Measurements from ENCODE around the gene CALM3. TPM values are rescaled to one million over a fixed set of nuclear protein-coding genes. Genes with fewer than 3 reads are reported as not detected.
A peak's percentile ranks its signal among the peaks of the same experiment; 100 is the strongest.

The CALM3 gene
- total RNA-seq, 1 donor from 2014 or later = 399 TPM

- no peak overlapping the region for H3K4me3 Mint-ChIP-seq (ENCODE audit: low read depth)
- H3K4me1 Mint-ChIP-seq (ENCODE audit: low read depth) = peaks cover 32% of the 10 kb centered on the region
- peak overlapping the region; percentile 8 for H3K27ac Mint-ChIP-seq
- no peak for DNase-seq (ENCODE audit: low spot score, unreplicated experiment)
- TF ChIP-seq CTCF (IDR thresholded peaks at IDR 0.05; ENCODE audit: unreplicated experiment) = no peak
- no peaks in the 10 kb centered on the region for H3K9me3 Mint-ChIP-seq (ENCODE audit: low read depth)
- H3K27me3 Mint-ChIP-seq = no peaks in the 10 kb centered on the region
- peaks cover 16% of the 10 kb centered on the region for H3K36me3 Mint-ChIP-seq (ENCODE audit: insufficient read depth)
Measured at GRCh38 chr19:46606681-46607447, 5.7 kb downstream of the CALM3 start.

- H3K27ac Mint-ChIP-seq = no peak overlapping the region
- H3K4me3 Mint-ChIP-seq (ENCODE audit: low read depth) = no peak overlapping the region
- TF ChIP-seq CTCF (IDR thresholded peaks at IDR 0.05; ENCODE audit: unreplicated experiment) = no peak
- peaks cover 16% of the 10 kb centered on the region for H3K36me3 Mint-ChIP-seq (ENCODE audit: insufficient read depth)
- DNase-seq (ENCODE audit: low spot score, unreplicated experiment) = no peak
- no peaks in the 10 kb centered on the region for H3K27me3 Mint-ChIP-seq
- H3K4me1 Mint-ChIP-seq (ENCODE audit: low read depth) = peaks cover 27% of the 10 kb centered on the region
- no peaks in the 10 kb centered on the region for H3K9me3 Mint-ChIP-seq (ENCODE audit: low read depth)
Measured at GRCh38 chr19:46607448-46607841, 6.3 kb downstream of the CALM3 start.

- no peak for DNase-seq (ENCODE audit: low spot score, unreplicated experiment)
- no peak for TF ChIP-seq CTCF (IDR thresholded peaks at IDR 0.05; ENCODE audit: unreplicated experiment)
- peaks cover 19% of the 10 kb centered on the region for H3K4me1 Mint-ChIP-seq (ENCODE audit: low read depth)
- no peak overlapping the region for H3K4me3 Mint-ChIP-seq (ENCODE audit: low read depth)
- H3K27me3 Mint-ChIP-seq = no peaks in the 10 kb centered on the region
- H3K36me3 Mint-ChIP-seq (ENCODE audit: insufficient read depth) = peaks cover 16% of the 10 kb centered on the region
- H3K27ac Mint-ChIP-seq = no peak overlapping the region
- no peaks in the 10 kb centered on the region for H3K9me3 Mint-ChIP-seq (ENCODE audit: low read depth)
Measured at GRCh38 chr19:46608178-46608577, 7.0 kb downstream of the CALM3 start.

GRCh38 chr19:46608581-46609345 lies 7.6 kb downstream of the CALM3 start:
- DNase-seq (ENCODE audit: low spot score, unreplicated experiment) = no peak
- no peak for TF ChIP-seq CTCF (IDR thresholded peaks at IDR 0.05; ENCODE audit: unreplicated experiment)
- H3K4me3 Mint-ChIP-seq (ENCODE audit: low read depth) = no peak overlapping the region
- peak overlapping the region; percentile 38 for H3K27ac Mint-ChIP-seq
- H3K9me3 Mint-ChIP-seq (ENCODE audit: low read depth) = no peaks in the 10 kb centered on the region
- peaks cover 13% of the 10 kb centered on the region for H3K4me1 Mint-ChIP-seq (ENCODE audit: low read depth)
- no peaks in the 10 kb centered on the region for H3K27me3 Mint-ChIP-seq
- peaks cover 16% of the 10 kb centered on the region for H3K36me3 Mint-ChIP-seq (ENCODE audit: insufficient read depth)

- Mint-ChIP-seq H3K36me3 (ENCODE audit: insufficient read depth) (peaks cover 16% of the 10 kb centered on the region), H3K4me3 (ENCODE audit: low read depth) (no peak overlapping the region), H3K27ac (peak overlapping the region; percentile 67), H3K4me1 (ENCODE audit: low read depth) (peaks cover 8% of the 10 kb centered on the region), H3K9me3 (ENCODE audit: low read depth) (no peaks in the 10 kb centered on the region), H3K27me3 (peaks cover 3% of the 10 kb centered on the region)
- no peak for TF ChIP-seq CTCF (IDR thresholded peaks at IDR 0.05; ENCODE audit: unreplicated experiment)
- no peak for DNase-seq (ENCODE audit: low spot score, unreplicated experiment)
Measured at GRCh38 chr19:46609511-46610412, 8.6 kb downstream of the CALM3 start.
